HCT116 (cell line): ENCODE results near the gene SEPTIN12. TPM values are rescaled to one million over a fixed set of nuclear protein-coding genes. Genes with fewer than 3 reads are reported as not detected.

Experiments
- ATAC-seq: fragments of 200-7000 bp; cut with Tn5 transposase; 2 replicates; pipeline ENCODE4 v1.9.1; 2020; ENCODE audit warnings: mild to moderate bottlenecking, moderate library complexity
- BruUV-seq: library from RNA; stranded (reverse); fragments of 400-500 nt; replicated peaks from 2 replicates; lab custom pipeline; 2021; lab: Mats Ljungman, UMichigan
- CTCF ChIA-PET: fragments of 300-600 bp; sonication (Branson Sonifier 250); formaldehyde crosslinking; loops from one replicate; lab custom pipeline; 2021; ENCODE audit warnings: antibody characterized with exemption; lab: Charles Lee
- POLR2A ChIA-PET: fragments of 300-600, 350-600 bp; sonication (Branson Sonifier 250); formaldehyde crosslinking; loops from one replicate; lab custom pipeline; 2021; ENCODE audit warnings: antibody characterized with exemption; lab: Charles Lee
- RAD21 ChIA-PET, 2 experiments: fragments of 300-600 bp; sonication (Branson Sonifier 250); formaldehyde crosslinking; loops; one replicate each; lab custom pipeline; 2023; ENCODE audit warnings: low total read pairs in 2 of 2; ENCODE audit not compliant: uncharacterized antibody in 2 of 2, unreplicated experiment in 2 of 2, low non-redundant PET in 1 of 2; lab: Charles Lee
- DNase-seq: peaks from one replicate; pipeline ENCODE4 v3.0.0-alpha.2; 2010; ENCODE audit warnings: low read depth, low spot score
- H2AFZ ChIP-seq: fragments of 200-600 bp; shearing (Covaris generic), sonication (generic); 2 replicates; pipeline ENCODE4 v1.6.1; 2017; ENCODE audit warnings: low read depth, mixed run types, mixed read lengths, antibody characterized with exemption, low read length; ENCODE audit not compliant: poor library complexity, severe bottlenecking
- H3K27ac ChIP-seq: 2 replicates; pipeline ENCODE4 v1.5.1; 2012; ENCODE audit warnings: low read depth, low read length
- H3K27me3 ChIP-seq: fragments of 200-600 bp; sonication (generic); 2 replicates; pipeline ENCODE4 v1.6.1; 2016; ENCODE audit warnings: mixed run types, low read length, mixed read lengths; ENCODE audit not compliant: insufficient read depth
- H3K36me3 ChIP-seq, 2 experiments: fragments of 200-500 bp in 1 of 2; fragments of 200-600 bp in 1 of 2; sonication (Bioruptor generic) in 1 of 2; sonication (generic) in 1 of 2; 2 replicates each; pipeline versions ENCODE4 v1.5.1 to v1.6.1; 2014 to 2016; ENCODE audit warnings: low read length in 2 of 2, inconsistent platforms in 1 of 2, mixed read lengths in 1 of 2, mixed run types in 1 of 2; ENCODE audit not compliant: insufficient read depth in 2 of 2, control insufficient read depth in 1 of 2
- H3K4me1 ChIP-seq, 2 experiments: fragments of 200-600 bp in 1 of 2; sonication (generic) in 1 of 2; 2 replicates each; pipeline versions ENCODE4 v1.5.1 to v1.6.1; 2012 to 2017; ENCODE audit warnings: low read length in 2 of 2, inconsistent platforms in 1 of 2, mild to moderate bottlenecking in 1 of 2, mixed read lengths in 1 of 2, mixed run types in 1 of 2, moderate library complexity in 1 of 2; ENCODE audit not compliant: insufficient read depth in 2 of 2, control insufficient read depth in 1 of 2
- H3K4me2 ChIP-seq: fragments of 200-600 bp; sonication (generic); 2 replicates; pipeline ENCODE4 v1.6.1; 2017; ENCODE audit warnings: mixed run types, low read length, mixed read lengths
- H3K4me3 ChIP-seq, 2 experiments: fragments of 200-600 bp in 1 of 2; sonication (generic) in 1 of 2; replicated peaks in 1 of 2; 2 replicates each; pipeline ENCODE4 v1.5.1; 2011 to 2016; ENCODE audit warnings: low read length in 2 of 2, control low read depth in 1 of 2, low read depth in 1 of 2, mild to moderate bottlenecking in 1 of 2, mixed read lengths in 1 of 2, mixed run types in 1 of 2
- H3K79me2 ChIP-seq: fragments of 200-600 bp; sonication (generic); 2 replicates; pipeline ENCODE4 v1.6.1; 2017; ENCODE audit warnings: mild to moderate bottlenecking, mixed run types, low read length, moderate library complexity, mixed read lengths; ENCODE audit not compliant: insufficient read depth
- H3K9ac ChIP-seq: fragments of 200-600 bp; sonication (generic); 2 replicates; pipeline ENCODE4 v1.6.1; 2016; ENCODE audit warnings: low read length, mixed read lengths
- H3K9me2 ChIP-seq: fragments of 200-600 bp; sonication (generic), shearing (Covaris generic); 2 replicates; pipeline ENCODE4 v1.6.1; 2017; ENCODE audit warnings: mixed run types, mild to moderate bottlenecking, moderate library complexity; ENCODE audit not compliant: insufficient read depth
- H3K9me3 ChIP-seq, 2 experiments: fragments of 200-500 bp in 1 of 2; fragments of 200-600 bp in 1 of 2; sonication (Bioruptor generic) in 1 of 2; sonication (generic) in 1 of 2; 2 replicates each; pipeline ENCODE4 v1.6.1; 2014 to 2017; ENCODE audit warnings: low read length in 2 of 2, mixed read lengths in 2 of 2, inconsistent platforms in 1 of 2, low read depth in 1 of 2, mild to moderate bottlenecking in 1 of 2, mixed run types in 1 of 2, moderate library complexity in 1 of 2; ENCODE audit not compliant: control insufficient read depth in 1 of 2, insufficient read depth in 1 of 2
- H4K20me1 ChIP-seq: fragments of 200-600 bp; sonication (generic), shearing (Covaris generic); 2 replicates; pipeline ENCODE4 v1.6.1; 2017; ENCODE audit warnings: mixed run types, mild to moderate bottlenecking, moderate library complexity; ENCODE audit not compliant: insufficient read depth
- ATF3 ChIP-seq: IDR thresholded peaks from 2 replicates; pipeline ENCODE4 v1.6.1; 2012
- CEBPB ChIP-seq: IDR thresholded peaks from 2 replicates; pipeline ENCODE4 v1.6.1; 2012; ENCODE audit warnings: low read depth
- EGR1 ChIP-seq: IDR thresholded peaks from 2 replicates; pipeline ENCODE4 v1.6.1; 2012; ENCODE audit warnings: low read depth
- ELF1 ChIP-seq: IDR thresholded peaks from 2 replicates; pipeline ENCODE4 v1.6.1; 2012; ENCODE audit warnings: low read depth, borderline replicate concordance
- JUND ChIP-seq: IDR thresholded peaks from 2 replicates; pipeline ENCODE4 v1.6.1; 2012
- POLR2A ChIP-seq: IDR thresholded peaks from 2 replicates; pipeline ENCODE4 v1.7.0; 2011; ENCODE audit warnings: borderline replicate concordance; ENCODE audit not compliant: insufficient read depth, insufficient read length; ENCODE audit errors: extremely low read depth
- RAD21 ChIP-seq: IDR thresholded peaks from 2 replicates; pipeline ENCODE4 v1.6.1; 2012; ENCODE audit warnings: low read depth, mild to moderate bottlenecking
- REST ChIP-seq: IDR thresholded peaks from 2 replicates; pipeline ENCODE4 v1.6.1; 2012; ENCODE audit warnings: low read depth
- SIN3A ChIP-seq: IDR thresholded peaks from 2 replicates; pipeline ENCODE4 v1.6.1; 2012; ENCODE audit warnings: low read depth
- SP1 ChIP-seq: IDR thresholded peaks from 2 replicates; pipeline ENCODE4 v1.6.1; 2012; ENCODE audit warnings: low read depth
- SRF ChIP-seq: IDR thresholded peaks from 2 replicates; pipeline ENCODE4 v1.6.1; 2012; ENCODE audit warnings: low read depth
- ZFX ChIP-seq: fragments of 450-650 bp; IDR thresholded peaks from 2 replicates; pipeline ENCODE4 v1.6.1; 2017
- ZNF274 ChIP-seq: fragments of 200-500 bp; sonication (Bioruptor generic); IDR thresholded peaks from 2 replicates; pipeline ENCODE4 v1.6.1; 2014; ENCODE audit warnings: mild to moderate bottlenecking, low read depth, low read length, inconsistent platforms
- intact Hi-C: fragments of 100-400 bp; cut with micrococcal nuclease; formaldehyde crosslinking; loops from 2 replicates; pipeline ENCODE4 v1.10.0; 2022
- total RNA-seq: library from RNA; stranded (reverse); gene quantifications from one replicate; pipeline ENCODE4 v1.2.1, GENCODE V29; 2021; ENCODE audit not compliant: unreplicated experiment

Gene SEPTIN12
- total RNA-seq, 1 experiment from 2014 or later, result not detected

- Histone ChIP-seq H2AFZ (no peak overlapping the region), H3K4me2 (no peak overlapping the region), H4K20me1 (no peaks in the 10 kb centered on the region), H3K4me3 (no peak overlapping the region), H3K27me3 (no peaks in the 10 kb centered on the region), H3K9ac (no peak overlapping the region), H3K9me2 (no peaks in the 10 kb centered on the region), H3K27ac (no peak overlapping the region), H3K4me1 (no peaks in the 10 kb centered on the region), H3K9me3 (no peaks in the 10 kb centered on the region), H3K36me3 (peaks cover 54 to 65% of the 10 kb centered on the region in 2 experiments), H3K79me2 (peaks cover 7% of the 10 kb centered on the region; the same call in 1 of the 2 replicates)
- CTCF ChIA-PET, result no interaction called here
- RAD21 ChIA-PET, result no interaction called here
- no peak for ATAC-seq
- intact Hi-C loops, result no loop called here
- no peak for DNase-seq
- no peak for TF ChIP-seq ZFX
- TF ChIP-seq SRF, result no peak
- no peak for TF ChIP-seq JUND
- TF ChIP-seq RAD21, result no peak
- TF ChIP-seq REST, result no peak
- TF ChIP-seq ZNF274, result no peak
- no peak for TF ChIP-seq SP1
- no peak for TF ChIP-seq EGR1
- TF ChIP-seq CEBPB, result no peak
- TF ChIP-seq ATF3, result no peak
- no peak for TF ChIP-seq ELF1
- no peak for TF ChIP-seq POLR2A
- no peak for TF ChIP-seq SIN3A
- POLR2A ChIA-PET, result no interaction called here
- no TSS peak for BruUV-seq
Measured at GRCh38 chr16:4826980-4827379, 38.8 kb upstream of the SEPTIN12 start.
